ENCODE results near the gene ME3.

The ME3 gene

DNA sequence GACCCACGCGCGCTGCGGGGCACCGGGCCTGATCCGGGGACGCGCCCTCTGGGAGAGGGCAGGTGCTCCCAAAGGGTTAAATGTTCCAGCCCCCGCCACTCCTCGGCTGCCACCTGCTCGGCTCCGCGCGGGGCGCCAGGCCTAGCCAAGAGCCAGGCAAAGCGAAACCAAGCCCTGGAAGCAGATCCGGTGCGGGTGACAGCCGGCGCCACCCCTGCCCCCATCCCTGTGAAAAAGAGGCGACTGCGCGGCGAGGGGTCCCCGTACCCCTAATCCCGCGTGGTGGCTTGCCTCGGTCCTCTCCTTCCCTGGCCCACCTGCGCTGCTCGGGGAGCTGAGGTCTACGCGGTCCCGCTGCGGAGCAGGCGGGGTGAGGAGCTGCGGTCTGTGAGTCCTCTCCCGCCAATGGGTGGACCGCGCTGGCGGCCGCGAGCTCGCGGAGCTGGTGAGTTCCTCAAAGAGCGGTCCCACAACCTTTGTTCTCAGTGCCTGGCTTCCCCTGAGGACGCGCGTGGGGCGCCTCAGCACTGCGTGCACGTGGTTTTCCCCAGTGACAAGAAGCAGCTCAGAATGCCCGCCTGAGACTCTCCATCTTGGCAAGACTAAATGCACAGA lies at the start of gene ME3:
ME3 (minus strand) TSS at position 610 of the 615 bp plus-strand sequence.
- peak; percentile 39 for DNase-seq

DNA sequence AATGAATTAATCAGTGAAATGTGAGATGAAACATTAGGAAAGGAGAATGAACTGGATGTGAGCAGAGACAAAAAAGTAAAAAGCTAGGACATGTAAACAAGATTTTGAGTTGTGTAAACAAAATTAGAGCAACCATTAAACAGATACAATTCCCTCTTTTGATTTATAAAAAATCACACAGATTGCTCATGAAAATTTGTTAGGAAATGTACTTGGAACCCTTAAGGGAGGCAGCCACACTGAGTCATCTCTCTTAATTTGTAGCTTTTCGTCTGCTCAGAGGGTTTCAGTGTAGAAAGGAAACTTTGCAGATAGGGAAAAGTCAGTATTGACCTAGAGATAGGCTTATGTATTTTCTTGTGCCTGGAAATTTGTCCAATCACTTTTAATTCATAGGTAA lies 49.6 kb upstream of the ME3 start:
- DNase-seq: no peak

DNA sequence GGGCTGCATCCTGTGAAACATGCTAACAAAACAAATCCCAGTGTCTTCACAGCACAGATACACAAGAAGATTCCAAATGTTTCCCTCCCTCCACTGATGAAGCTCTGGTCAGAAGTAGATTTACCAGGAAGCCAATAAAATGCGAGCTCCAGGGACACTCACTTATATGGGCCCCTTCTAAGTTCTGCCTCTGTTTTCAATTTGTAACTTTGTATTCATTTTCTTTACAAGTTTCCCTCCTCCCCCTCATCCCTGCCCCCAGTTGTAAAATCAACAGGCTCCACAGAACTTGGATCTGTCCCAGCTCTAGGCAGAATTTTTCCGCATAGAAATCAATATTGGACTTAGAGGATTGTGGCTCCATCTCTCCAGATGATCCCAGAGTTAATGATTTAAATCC lies 48.1 kb upstream of the ME3 start:
- DNase-seq: no peak

DNA sequence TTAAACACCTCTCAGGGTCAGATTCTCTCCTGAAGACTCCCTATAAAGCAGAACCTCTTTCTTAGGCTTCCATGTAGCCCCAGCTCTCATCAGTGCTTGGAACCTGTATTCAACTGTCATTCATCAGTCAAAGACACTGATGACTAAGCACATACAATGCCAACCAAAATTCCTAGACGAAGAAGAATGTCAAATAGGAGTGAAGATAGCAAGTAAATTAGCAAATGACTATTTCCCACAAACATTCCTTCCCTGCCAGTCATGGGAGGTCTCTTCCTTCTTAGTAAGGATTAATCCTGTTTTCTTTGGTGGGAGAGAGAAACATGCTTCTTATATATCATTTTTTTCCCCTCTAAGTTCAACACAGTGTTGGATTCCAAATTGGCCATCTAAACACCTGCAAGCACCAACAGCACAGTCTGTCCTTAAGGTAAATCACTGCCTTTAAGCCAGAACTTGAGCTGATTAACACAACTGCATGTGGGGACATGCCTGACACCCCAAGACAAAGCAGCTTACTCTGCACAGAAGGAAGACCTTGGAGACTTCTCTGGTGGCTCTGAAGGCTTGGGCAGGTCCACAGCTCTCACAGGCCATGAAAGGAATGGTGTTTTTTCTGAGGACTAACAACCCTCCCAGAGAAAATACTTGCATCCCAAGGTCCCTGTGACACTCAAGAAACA lies 47.5 kb upstream of the ME3 start:
- no peak for DNase-seq

DNA sequence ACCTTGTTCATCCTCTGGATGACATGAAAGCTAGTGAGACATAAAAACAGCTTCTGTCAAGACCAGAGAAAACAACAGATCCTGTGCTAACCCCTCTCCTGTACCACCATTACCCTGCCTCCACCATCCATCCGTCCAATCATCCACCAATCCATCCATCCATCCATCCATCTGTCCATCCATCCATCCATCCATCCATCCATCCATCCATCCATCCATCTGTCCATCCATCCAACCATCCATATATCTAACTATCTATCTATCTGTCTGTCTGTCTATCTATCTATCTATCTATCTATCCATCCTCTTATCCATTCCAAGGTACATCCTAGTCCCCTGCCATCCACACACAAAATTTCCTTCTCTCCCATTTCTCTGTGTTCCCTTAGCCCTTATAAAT lies 46.6 kb upstream of the ME3 start:
- no peak for DNase-seq

DNA sequence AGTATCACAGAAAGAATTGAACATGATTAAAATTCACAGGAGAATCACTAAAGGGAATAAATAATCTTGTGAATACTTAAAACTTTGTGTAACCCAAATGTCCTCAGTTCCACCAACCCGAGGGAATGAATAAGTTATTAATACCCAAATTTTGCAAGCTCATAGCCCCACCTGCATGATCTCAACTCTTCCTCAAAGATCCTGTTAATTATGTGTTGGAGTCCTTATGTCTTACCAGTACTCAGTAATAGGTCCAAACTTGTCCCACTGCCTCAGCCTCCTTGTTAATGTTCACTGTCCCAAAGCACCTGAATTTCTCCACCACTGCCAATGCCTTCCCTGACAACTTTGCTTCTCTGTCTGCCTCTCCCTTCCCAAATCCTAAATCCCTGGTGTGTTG lies 46.1 kb upstream of the ME3 start:
- no peak for DNase-seq

DNA sequence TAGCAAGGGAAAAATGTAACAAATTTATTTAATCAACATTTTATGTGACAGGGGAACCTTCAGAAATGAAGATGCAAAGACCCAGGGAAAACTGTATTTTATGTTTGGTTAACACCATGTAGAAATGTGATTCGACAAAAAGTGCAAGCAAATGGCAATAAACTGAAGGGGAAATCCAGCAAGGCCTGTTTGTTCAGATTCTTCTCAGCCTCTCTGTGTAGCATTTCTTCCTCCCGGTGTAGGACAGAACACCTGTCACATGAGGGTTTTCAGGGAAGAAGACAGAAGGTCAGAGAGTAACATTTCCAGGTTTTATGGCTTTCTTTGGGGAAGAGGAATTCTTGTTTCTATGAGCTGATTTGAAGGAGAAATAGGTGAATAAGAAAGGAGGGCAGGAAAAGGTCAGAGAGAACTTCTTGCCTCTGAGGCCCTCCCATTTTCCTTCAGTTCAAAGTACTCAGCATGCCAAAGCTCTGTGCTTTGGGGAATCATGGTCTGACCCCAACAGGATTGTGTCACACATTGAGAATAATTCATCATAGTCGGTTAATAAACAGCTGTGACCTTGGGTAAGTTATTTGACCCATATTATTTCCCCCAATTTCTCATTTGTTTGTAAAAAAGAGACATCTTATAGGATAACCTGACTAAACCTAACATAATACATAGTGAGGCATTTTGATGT lies 45.5 kb upstream of the ME3 start:
- no peak for DNase-seq

DNA sequence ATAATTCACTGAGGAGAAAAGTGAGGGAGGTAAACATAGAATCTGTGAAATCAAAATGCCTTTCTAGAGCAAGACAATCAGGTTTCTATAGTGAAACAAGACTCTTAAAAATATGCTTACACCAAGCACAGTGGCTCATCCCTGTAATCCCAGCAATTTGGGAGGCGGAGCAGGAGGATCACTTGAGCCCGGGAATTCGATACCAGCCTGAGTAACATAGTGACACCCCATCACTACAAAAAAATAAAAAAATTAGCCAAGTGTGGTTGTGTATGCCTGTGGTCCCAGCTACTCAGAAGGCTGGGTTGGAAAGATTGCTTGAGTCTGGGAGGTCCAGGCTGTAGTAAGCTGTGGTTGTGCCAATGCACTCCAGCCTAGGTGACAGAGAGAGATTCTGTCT lies 43.2 kb upstream of the ME3 start:
- DNase-seq: no peak

DNA sequence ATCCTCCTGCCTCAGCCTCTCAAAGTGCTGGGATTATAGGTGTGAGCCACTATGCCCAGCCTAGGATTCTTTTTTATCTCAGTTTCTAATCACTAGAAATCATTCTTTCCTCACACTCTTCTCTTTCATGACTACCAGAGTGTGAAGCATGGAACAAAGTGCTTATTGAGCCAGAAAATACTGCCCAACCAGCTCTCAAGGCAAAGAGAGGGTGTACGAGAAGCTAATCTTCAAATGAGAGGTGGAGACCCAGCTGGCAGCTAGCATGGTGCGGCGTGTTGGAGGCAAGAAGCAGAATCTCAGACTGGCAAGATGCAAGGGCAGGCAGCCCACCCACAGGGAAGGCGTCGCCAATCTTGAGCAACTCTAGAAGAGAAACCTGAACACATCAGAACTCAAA lies 41.1 kb upstream of the ME3 start:
- no peak for DNase-seq

DNA sequence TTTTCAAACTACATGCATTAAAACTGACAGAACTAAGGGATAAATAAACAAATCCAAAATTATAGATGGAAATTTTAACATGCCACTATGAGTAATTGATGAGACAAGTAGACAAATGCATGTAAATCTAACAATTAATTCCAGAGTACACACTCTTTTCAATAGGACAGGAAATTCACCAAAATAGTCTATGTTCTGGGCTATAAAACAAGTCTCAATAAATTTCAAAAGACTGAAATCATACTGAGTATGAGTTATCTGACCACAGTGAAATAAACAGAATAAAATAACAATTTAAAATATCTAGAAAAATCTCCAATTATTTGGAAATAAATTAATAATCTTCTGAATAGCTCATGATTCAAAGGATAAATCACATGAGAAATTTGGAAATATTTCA lies 38.5 kb upstream of the ME3 start:
- DNase-seq: no peak

DNA sequence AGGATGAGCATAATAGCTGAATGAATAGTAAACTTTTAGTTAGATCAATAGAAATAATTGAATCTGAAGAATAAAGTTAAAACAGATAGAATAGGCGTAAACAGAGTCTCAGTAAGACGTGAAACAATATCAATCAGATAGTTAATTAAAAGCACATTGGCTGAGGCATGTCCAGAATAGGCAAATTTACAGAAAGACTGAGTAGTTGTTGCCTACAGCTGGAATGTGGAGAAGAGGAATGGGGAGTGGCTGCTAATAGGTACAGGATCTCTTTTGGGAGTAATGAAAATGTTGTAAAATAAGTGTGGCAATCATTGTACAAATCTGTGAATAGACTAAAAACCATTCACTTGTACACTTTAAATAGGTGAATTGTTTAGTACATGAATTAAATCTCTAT lies 36.3 kb upstream of the ME3 start:
- no peak for DNase-seq

DNA sequence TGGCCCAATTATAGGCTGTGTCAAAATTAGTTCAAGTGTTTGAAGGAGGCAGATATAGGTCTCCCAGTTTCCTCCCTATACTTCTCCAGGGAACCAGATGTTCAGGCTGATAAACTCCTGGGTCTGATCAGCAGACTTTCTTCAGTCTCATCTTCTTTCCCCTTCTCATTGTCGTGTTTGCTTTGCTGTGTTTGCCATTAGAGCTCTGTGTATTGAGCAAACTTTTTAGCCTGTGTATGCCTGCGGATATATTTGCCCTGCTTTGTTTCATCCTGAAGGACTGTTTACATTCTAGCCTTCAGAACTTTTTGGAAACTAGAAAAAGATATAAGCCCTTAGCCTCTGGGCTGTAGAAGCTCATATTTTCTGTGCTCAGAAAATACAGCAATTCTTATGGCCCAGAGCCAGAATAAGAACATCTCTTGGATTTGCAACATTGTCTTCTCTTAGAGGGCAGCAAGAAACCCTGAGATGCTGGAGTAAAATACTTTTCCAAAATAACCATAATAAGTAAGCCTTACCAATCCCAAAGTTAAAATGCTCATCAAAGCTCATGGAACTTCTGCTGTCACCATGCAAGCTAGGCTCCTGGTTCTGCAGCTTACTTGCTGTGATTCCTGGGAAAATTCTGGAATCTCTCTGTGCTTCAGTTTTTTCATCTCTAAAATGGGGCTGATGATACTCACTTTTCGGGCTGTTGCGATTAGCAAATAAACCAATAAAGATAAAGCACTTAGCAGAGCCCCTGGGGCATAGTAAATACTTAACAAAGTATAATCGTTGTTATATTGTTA lies 34.1 kb upstream of the ME3 start:
- no peak for DNase-seq

DNA sequence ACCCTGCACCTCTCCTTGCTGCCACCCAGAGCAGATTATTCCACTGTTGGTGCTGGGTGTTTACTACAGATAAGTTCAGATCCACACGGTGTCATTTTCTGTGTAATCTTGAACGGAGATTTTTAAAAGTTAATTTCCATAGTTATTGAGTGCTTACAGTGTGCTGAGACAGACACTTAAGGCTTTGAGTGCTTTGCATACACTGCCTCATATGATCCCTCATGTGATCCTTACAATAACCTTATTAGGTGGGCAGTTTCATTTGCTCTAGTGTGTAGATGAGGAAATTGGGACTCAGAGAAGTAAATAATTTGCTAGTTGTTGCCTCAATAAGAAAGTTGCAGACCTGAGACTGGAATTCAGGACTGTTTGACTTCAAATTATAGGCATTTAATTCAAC lies 32.3 kb upstream of the ME3 start:
- DNase-seq: no peak

DNA sequence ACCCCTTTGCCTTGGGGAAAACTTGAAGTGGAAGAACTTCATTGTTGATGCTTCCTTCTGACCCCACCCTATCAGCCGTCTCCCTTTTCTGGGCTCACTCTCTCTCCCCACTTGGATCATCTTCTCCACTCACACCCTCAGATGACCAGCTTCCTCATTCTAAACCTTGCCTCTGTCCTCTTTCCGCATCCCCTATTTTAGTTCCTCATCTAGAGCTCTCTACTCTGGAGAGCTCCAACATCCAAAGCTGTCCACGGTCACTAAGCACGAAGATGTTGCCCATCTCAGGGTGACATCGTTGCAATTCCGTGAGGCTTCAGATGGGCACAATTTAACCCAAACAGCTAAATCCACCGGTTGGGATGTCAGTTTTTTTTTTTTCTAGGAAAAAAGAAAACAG lies 31.6 kb upstream of the ME3 start:
- no peak for DNase-seq

DNA sequence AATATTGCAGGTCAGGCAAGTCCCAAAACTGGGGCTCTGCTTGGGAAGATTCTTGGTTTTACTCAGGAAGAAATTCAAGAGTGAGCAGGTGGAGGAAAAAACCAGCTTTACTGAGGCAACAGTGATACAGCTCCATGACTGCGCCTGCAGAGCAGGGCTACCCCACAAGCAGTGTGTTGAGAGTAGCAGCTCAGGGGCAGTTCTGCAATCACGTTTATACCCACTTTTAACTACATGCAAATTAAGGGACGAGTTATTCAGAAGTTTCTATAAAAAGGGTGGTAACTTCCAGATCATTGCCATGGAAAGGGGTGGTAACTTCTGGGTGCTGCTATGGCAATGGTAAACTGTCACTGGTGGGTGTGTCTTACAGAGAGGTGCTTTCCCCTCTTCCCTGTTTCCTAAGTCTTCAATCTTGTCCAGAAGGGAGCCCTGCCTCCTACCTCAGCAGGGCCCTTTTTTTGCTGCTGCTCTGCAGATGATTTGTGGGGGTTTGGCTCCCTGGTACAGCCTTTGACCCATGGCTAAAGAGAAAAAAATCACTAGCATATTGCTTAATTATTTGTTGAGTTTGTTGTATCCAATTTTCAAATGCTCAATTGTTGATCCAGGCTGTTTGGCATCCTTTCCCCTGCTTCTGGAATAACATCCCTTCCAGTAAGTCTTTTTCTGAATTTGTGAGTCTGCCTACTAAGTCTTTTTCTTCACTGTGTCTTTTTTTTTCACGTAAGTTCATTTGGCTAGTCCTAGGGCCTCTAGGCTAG lies 30.0 kb upstream of the ME3 start:
- DNase-seq: no peak

DNA sequence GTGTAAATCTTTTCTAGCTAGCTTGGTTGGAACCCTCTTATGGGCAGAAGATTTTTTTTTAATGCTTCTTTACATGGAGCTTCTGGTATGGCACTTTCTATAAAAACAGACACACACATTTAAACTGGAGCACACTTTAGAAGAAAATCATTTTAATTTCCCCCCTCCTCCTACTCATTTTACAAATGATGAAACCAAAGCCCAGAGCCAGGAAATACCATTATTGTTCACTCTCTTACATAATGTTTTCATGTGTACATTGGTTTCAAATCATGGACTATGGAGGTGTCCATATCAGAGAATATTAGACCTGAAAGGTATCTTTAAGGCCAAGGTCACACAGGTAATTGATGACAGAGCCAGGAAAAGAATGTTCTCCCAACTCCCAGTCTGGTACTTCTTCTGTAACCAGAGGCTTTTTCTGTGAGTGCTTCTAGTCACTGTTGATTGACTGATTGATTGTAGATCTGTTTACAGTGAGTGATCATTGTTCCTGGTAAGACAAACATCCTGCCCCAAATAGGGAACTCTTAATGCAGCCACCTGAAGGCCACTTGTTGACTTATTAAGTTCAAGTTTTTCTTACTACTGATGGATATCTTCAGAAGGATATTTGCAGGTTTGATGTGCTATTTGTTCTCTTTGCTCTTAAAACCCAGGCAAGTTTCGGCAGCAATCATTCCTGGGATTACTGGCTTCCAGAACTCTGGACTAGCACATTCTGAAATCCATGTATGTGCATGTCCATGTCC lies 26.8 kb upstream of the ME3 start:
- DNase-seq: no peak

DNA sequence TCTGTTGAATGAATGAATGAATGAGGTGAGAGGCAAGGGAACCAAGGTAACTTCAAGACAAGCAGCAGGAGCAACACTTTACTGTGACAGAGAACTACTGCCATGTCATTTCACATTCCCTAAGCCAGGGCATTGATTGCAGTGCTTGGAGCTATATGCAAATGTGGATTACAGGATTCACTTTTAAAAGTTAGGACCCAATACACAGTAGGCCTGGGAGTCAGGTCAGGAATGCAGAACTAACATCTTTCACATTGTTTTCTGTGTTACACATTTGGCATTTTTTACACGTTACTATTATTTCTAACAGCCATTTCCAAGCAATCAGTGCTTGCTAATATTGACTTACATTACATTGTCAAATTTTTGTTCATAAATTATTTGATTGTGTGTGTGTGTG lies 26.2 kb upstream of the ME3 start:
- DNase-seq: no peak

DNA sequence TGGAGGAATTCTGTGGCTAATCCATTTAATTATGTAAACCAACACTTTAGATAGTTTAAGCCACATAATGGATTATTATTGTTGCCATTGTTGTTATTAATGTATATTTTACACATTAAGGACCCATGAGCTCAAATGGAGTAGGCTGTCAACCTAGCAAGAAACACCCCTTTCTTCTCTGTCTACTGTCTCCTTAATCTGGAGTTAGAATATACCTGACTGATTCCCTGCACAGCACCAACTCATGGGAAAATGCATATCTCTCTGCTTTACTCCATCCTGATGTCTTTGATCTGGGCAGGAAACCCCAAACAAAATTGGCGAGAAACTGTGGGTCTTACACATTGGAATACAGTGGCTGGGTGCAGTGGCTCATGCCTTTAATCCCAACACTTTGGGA lies 24.0 kb upstream of the ME3 start:
- no peak for DNase-seq

DNA sequence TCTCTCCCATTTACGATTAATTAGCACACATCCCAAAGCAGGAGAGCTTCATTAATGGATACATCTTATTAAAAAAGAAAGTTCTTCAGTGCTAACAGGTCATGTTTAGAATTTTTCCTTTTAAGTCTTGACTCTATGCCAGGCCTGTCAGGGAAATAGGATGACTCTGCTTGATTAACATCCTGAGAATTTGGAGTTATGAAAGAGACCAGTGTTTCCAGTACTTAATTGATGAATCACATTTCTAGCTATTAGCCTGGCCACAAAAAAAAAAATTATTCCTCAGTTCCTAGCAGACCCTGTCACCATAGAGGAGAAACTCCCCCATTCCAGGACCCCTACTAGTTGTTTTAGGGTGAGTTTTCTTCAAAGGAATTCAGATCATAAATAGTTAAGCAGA lies 23.6 kb upstream of the ME3 start:
- no peak for DNase-seq

DNA sequence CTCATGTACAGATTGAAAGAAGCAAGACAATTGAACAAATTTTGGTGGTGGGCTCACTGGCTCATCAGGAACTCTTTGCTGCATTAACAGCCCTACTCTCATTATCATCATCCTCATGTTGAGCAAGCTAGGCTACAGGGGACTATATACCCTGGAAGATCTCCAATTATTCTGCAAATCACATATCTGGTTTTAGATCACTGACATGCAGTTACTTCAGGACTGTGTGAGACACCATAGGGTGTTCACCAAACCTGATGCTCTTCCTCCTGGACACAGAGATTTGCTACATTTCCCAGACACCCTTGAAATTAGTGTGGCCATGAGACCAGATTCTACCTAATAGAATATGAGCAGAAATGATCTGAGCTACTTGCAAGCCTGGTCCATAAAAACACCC lies 23.0 kb upstream of the ME3 start:
- no peak for DNase-seq

DNA sequence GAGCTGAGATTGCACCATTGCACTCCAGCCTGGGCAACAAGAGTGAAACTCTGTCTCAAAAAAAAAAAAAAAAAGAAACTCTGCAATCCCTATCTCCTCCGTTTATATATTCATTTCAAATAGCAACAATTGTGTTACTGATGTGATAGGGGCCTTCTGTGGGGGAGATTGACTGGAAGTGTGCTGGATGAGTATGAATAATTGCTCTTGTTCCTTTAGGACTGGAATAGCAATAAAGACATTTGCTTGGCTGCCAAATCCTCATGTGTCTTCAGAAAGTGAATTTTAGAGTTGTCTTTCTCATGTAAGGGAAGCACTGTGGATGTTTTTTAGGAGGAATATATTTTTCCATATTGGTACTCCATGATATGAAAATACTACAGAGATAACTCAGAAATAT lies 21.1 kb upstream of the ME3 start:
- no peak for DNase-seq

DNA sequence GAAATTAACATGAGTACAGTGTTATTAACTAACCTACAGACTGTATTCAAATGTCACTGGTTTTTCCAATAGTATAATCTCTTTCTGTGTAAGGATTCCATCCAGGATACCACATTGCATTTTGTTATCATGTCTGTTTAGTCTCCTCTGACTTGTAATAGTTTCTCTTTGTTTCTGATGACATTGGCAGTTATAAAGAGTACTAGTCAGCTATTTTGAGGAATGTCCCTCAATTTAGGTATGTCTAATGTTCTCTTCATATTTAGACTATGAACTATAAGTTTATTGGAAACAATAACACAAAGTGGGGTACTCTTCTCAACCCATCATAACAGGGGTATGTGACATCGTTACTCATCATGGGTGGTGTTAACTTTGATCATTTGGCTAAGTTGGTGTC lies 20.3 kb upstream of the ME3 start:
- DNase-seq: no peak

Measured in CD4-positive, alpha-beta T cell treated with Interleukin-12 subunit alpha and Interleukin-12 subunit beta, for 1 hour (primary cell).